ENCODE data around the gene CYP27A1. TPM values are rescaled to one million over a fixed set of nuclear protein-coding genes. Genes with fewer than 3 reads are reported as not detected.
A peak's percentile ranks its signal among the peaks of the same experiment; 100 is the strongest.

Gene CYP27A1
- total and polyA plus RNA-seq, 4 donors, result 112 to 354 (median 305) TPM

GRCh38 chr2:218785103-218785502 is 3.2 kb downstream of the CYP27A1 start:
- TF ChIP-seq ZBTB33 (IDR thresholded peaks at IDR 0.05) (no peak), CTCF (IDR thresholded peaks at IDR 0.05; ENCODE audit: low read depth, low read length, missing input control) (no peak), FOXA2 (IDR thresholded peaks at IDR 0.05) (peak; percentile 31), RAD21 (IDR thresholded peaks at IDR 0.05) (peak in 1 of 2 donors; percentile 20), REST (IDR thresholded peaks at IDR 0.05) (no peak)
- Histone ChIP-seq H3K27ac (ENCODE audit: low read depth in 1 of 2, low read length in 2 of 2) (peak overlapping the region in 1 of 2 donors; percentile 48), H3K36me3 (ENCODE audit: control insufficient read depth in 4 of 4, insufficient read depth in 3 of 4, low read depth in 1 of 4, low read length in 3 of 4) (peaks cover 0 to 3% (median 0%) of the 10 kb centered on the region in 4 donors), H3K4me1 (ENCODE audit: control insufficient read depth in 4 of 4, insufficient read depth in 4 of 4, low read length in 3 of 4) (peaks cover 5 to 57% (median 39%) of the 10 kb centered on the region in 4 donors), H3K27me3 (ENCODE audit: control insufficient read depth in 4 of 4, insufficient read depth in 4 of 4, low read length in 3 of 4) (no peaks in the 10 kb centered on the region), H3K9me3 (ENCODE audit: control insufficient read depth in 4 of 4, low read length in 3 of 4) (no peaks in the 10 kb centered on the region), H3K4me3 (ENCODE audit: low read depth in 1 of 3, low read length in 3 of 3) (peak overlapping the region in 1 of 3 donors; percentile 38), H3K9ac (ENCODE audit: low read depth in 1 of 2, low read length in 2 of 2) (peak overlapping the region in 1 of 2 donors; percentile 47)
- no peak for DNase-seq (ENCODE audit: low spot score)
- whole genome bisulfite sequencing, result 19% methylated on average over 1 of the region's 1 CpG

- peaks cover 0 to 3% (median 0%) of the 10 kb centered on the region in 4 donors for H3K36me3 ChIP-seq (ENCODE audit: control insufficient read depth in 4 of 4, insufficient read depth in 3 of 4, low read depth in 1 of 4, low read length in 3 of 4)
- TF ChIP-seq YY1 (IDR thresholded peaks at IDR 0.05) (no peak), GABPA (IDR thresholded peaks at IDR 0.05 in 1 of 2, conservative IDR thresholded peaks at IDR 0.05 in 1 of 2) (no peak), CTCF (IDR thresholded peaks at IDR 0.05; ENCODE audit: low read depth, low read length, missing input control) (no peak), REST (IDR thresholded peaks at IDR 0.05) (no peak), NR2F2 (IDR thresholded peaks at IDR 0.05) (no peak), RXRA (IDR thresholded peaks at IDR 0.05) (no peak), EGR1 (IDR thresholded peaks at IDR 0.05; ENCODE audit: low read depth in 2 of 2) (no peak)
- no peak overlapping the region for H3K4me3 ChIP-seq (ENCODE audit: low read depth in 1 of 3, low read length in 3 of 3)
- H3K4me1 ChIP-seq (ENCODE audit: control insufficient read depth in 4 of 4, insufficient read depth in 4 of 4, low read length in 3 of 4), result peaks cover 5 to 52% (median 33%) of the 10 kb centered on the region in 4 donors
- H3K9me3 ChIP-seq (ENCODE audit: control insufficient read depth in 4 of 4, low read length in 3 of 4), result no peaks in the 10 kb centered on the region
- WGBS, result 70% methylated on average over 3 of the region's 3 CpGs
- H3K9ac ChIP-seq (ENCODE audit: low read depth in 1 of 2, low read length in 2 of 2), result no peak overlapping the region
- no peak for DNase-seq (ENCODE audit: low spot score)
- H3K27ac ChIP-seq (ENCODE audit: low read depth in 1 of 2, low read length in 2 of 2), result no peak overlapping the region
- no peaks in the 10 kb centered on the region for H3K27me3 ChIP-seq (ENCODE audit: control insufficient read depth in 4 of 4, insufficient read depth in 4 of 4, low read length in 3 of 4)
Observed at GRCh38 chr2:218786133-218786532, 4.2 kb downstream of the CYP27A1 start.
